Ureter (tissue), 1 donor: ENCODE data around the gene ARHGAP26. TPM values are rescaled to one million over a fixed set of nuclear protein-coding genes. Genes with fewer than 3 reads are reported as not detected.

ENCODE experiments used
- DNase-seq: peaks from one replicate; pipeline ENCODE4 v3.0.0-alpha.2; 2020; ENCODE audit warnings: low spot score
- total RNA-seq: library from RNA; stranded (reverse); gene quantifications from one replicate; pipeline ENCODE4 v1.2.4, GENCODE V29; 2023
- donor health status: DM: yes; HTN: yes; CAD: no.

ARHGAP26 gene
- total RNA-seq, 1 donor from 2014 or later, result 46.9 TPM

GRCh38 chr5:143268388-143268787 lies 498.2 kb downstream of the ARHGAP26 start:
- no peak for DNase-seq

- no peak for DNase-seq
Observed at GRCh38 chr5:143271431-143271830, 501.3 kb downstream of the ARHGAP26 start.

GRCh38 chr5:143274952-143275351 lies 504.8 kb downstream of the ARHGAP26 start:
- DNase-seq, result no peak

GRCh38 chr5:143275512-143276363 lies 505.6 kb downstream of the ARHGAP26 start:
- no peak for DNase-seq

GRCh38 chr5:143277536-143277935 lies 507.4 kb downstream of the ARHGAP26 start:
- no peak for DNase-seq

Other genes with a start within 250 kb of the ARHGAP26 start
- not detected for gene FGF1, start 84.3 kb upstream of the ARHGAP26 start, total RNA-seq